SK-N-SH treated with all-trans-retinoic acid at 6 μM for 48 hours (cell line): ENCODE data around the gene SLC44A5.

Experiments
- BACH2 ChIP-seq: fragments of 250-450 bp; sonication (Bioruptor Pico); IDR thresholded peaks from 2 replicates; pipeline ENCODE4 v1.9.0; 2021; ENCODE audit warnings: mild to moderate bottlenecking, borderline replicate concordance
- ESRRG ChIP-seq: fragments of 250-450 bp; sonication (Bioruptor Pico); IDR thresholded peaks from 2 replicates; pipeline ENCODE4 v1.6.1; 2021; ENCODE audit warnings: mild to moderate bottlenecking
- OSR1 ChIP-seq: fragments of 250-450 bp; sonication (Bioruptor Pico); IDR thresholded peaks from 2 replicates; pipeline ENCODE4 v1.8.0; 2022; ENCODE audit warnings: moderate library complexity, mild to moderate bottlenecking, inconsistent platforms
- RARB ChIP-seq: fragments of 250-450 bp; sonication (Bioruptor Pico); IDR thresholded peaks from 2 replicates; pipeline ENCODE4 v1.8.0; 2021; ENCODE audit warnings: mild to moderate bottlenecking, moderate library complexity
- SNAI2 ChIP-seq: fragments of 250-450 bp; sonication (Bioruptor Pico); IDR thresholded peaks from 2 replicates; pipeline ENCODE4 v1.5.0; 2020; ENCODE audit warnings: mild to moderate bottlenecking, moderate library complexity
- TOX ChIP-seq: fragments of 250-450 bp; sonication (Bioruptor Pico); IDR thresholded peaks from 2 replicates; pipeline ENCODE4 v1.8.0; 2021; ENCODE audit warnings: mild to moderate bottlenecking, moderate library complexity, borderline replicate concordance
- ZC3H10 ChIP-seq: fragments of 250-450 bp; sonication (Bioruptor Pico); IDR thresholded peaks from 2 replicates; pipeline ENCODE4 v1.5.1; 2021; ENCODE audit warnings: mild to moderate bottlenecking, moderate library complexity
- ZFP3 ChIP-seq: fragments of 250-450 bp; sonication (Bioruptor Pico); IDR thresholded peaks from 2 replicates; pipeline ENCODE4 v1.5.0; 2020; ENCODE audit warnings: mild to moderate bottlenecking, moderate library complexity
- ZNF565 ChIP-seq: fragments of 450-650 bp; formaldehyde crosslinking; conservative IDR thresholded peaks from 2 replicates; pipeline ENCODE4 v1.5.0; 2020; ENCODE audit warnings: low read depth, mild to moderate bottlenecking, moderate library complexity
- TF ChIP-seq, protein P1 (sequence below): fragments of 250-450 bp; sonication (Bioruptor Pico); IDR thresholded peaks from 2 replicates; pipeline ENCODE4 v1.8.0; 2020; ENCODE audit warnings: mild to moderate bottlenecking, moderate library complexity, borderline replicate concordance
- TF ChIP-seq, protein P2 (sequence below): fragments of 250-450 bp; sonication (Bioruptor Pico); IDR thresholded peaks from 2 replicates; pipeline ENCODE4 v1.8.0; 2021; ENCODE audit warnings: low read depth, mild to moderate bottlenecking, moderate library complexity, borderline replicate concordance
- TF ChIP-seq, protein P3 (sequence below): fragments of 250-450 bp; sonication (Bioruptor Pico); IDR thresholded peaks from 2 replicates; pipeline ENCODE4 v1.5.1; 2021; ENCODE audit warnings: mild to moderate bottlenecking, moderate library complexity

DNA sequence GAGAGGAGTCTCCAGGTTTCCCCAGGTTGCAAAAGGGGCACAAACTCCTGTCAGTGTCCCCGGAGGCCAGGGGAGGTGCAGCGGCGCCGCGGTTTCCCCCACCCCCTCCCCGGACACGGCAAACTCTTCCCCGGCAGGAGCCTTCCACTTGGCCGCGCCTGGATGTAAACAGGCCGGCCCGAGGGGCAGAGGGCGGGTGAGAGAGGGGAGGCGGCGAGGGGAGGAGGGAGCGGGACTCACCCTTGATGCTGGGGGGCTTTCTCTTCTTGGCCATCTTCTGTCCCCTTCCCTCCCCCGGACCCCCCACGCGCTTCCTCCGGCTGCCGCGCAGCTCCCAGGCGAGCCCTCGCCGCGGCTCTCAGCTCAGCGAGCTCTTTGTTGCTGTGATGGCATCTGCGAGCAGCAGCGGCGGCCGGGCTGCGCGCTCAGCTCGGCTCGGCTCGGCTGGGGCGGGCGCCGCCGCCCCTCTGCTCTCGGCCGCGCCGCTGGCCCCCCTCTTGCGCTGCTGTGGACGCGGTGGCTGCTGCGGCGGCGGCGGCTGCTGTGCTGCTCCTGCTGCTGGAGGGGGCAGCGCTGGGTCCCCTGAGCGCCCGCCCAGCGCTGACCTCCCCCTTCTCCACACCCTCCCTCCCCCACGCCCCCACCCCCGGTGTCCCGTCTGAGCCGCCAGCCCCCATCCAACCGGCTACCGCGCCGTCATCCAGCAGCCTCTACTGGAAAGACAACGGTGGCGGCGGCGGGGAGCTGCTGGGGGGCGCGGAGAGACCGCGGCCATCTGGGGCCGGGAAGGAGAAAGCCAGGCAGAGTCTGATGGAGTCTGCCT lies 4.9 kb upstream of the SLC44A5 start:
- TF ChIP-seq ZC3H10 (CRISPR knock-in tag), result no peak
- TF ChIP-seq ZNF565 (CRISPR knock-in tag), result no peak
- TF ChIP-seq, protein P1, sequence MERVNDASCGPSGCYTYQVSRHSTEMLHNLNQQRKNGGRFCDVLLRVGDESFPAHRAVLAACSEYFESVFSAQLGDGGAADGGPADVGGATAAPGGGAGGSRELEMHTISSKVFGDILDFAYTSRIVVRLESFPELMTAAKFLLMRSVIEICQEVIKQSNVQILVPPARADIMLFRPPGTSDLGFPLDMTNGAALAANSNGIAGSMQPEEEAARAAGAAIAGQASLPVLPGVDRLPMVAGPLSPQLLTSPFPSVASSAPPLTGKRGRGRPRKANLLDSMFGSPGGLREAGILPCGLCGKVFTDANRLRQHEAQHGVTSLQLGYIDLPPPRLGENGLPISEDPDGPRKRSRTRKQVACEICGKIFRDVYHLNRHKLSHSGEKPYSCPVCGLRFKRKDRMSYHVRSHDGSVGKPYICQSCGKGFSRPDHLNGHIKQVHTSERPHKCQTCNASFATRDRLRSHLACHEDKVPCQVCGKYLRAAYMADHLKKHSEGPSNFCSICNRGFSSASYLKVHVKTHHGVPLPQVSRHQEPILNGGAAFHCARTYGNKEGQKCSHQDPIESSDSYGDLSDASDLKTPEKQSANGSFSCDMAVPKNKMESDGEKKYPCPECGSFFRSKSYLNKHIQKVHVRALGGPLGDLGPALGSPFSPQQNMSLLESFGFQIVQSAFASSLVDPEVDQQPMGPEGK (CRISPR knock-in tag), result no peak
- no peak for TF ChIP-seq BACH2
- TF ChIP-seq OSR1, result no peak
- no peak for TF ChIP-seq ZFP3 (CRISPR knock-in tag)
- TF ChIP-seq, protein P2, sequence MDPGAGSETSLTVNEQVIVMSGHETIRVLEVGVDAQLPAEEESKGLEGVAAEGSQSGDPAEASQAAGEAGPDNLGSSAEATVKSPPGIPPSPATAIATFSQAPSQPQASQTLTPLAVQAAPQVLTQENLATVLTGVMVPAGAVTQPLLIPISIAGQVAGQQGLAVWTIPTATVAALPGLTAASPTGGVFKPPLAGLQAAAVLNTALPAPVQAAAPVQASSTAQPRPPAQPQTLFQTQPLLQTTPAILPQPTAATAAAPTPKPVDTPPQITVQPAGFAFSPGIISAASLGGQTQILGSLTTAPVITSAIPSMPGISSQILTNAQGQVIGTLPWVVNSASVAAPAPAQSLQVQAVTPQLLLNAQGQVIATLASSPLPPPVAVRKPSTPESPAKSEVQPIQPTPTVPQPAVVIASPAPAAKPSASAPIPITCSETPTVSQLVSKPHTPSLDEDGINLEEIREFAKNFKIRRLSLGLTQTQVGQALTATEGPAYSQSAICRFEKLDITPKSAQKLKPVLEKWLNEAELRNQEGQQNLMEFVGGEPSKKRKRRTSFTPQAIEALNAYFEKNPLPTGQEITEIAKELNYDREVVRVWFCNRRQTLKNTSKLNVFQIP (CRISPR knock-in tag), result no peak
- no peak for TF ChIP-seq RARB (CRISPR knock-in tag)
- no peak for TF ChIP-seq SNAI2 (CRISPR knock-in tag)
- TF ChIP-seq, protein P3, sequence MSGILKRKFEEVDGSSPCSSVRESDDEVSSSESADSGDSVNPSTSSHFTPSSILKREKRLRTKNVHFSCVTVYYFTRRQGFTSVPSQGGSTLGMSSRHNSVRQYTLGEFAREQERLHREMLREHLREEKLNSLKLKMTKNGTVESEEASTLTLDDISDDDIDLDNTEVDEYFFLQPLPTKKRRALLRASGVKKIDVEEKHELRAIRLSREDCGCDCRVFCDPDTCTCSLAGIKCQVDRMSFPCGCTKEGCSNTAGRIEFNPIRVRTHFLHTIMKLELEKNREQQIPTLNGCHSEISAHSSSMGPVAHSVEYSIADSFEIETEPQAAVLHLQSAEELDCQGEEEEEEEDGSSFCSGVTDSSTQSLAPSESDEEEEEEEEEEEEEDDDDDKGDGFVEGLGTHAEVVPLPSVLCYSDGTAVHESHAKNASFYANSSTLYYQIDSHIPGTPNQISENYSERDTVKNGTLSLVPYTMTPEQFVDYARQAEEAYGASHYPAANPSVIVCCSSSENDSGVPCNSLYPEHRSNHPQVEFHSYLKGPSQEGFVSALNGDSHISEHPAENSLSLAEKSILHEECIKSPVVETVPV, result no peak
- TF ChIP-seq TOX (CRISPR knock-in tag), result no peak
- no peak for TF ChIP-seq ESRRG (CRISPR knock-in tag)
